ENCODE data around the gene USP34. TPM values are rescaled to one million over a fixed set of nuclear protein-coding genes. Genes with fewer than 3 reads are reported as not detected.
"Not testable (repeated sequence)": the region's sequence is repeated elsewhere in the genome, so short reads cannot be mapped to it uniquely, and the experiment has no call there.

Gene USP34
- polyA plus RNA-seq, 1 donor, result 102 TPM

DNA sequence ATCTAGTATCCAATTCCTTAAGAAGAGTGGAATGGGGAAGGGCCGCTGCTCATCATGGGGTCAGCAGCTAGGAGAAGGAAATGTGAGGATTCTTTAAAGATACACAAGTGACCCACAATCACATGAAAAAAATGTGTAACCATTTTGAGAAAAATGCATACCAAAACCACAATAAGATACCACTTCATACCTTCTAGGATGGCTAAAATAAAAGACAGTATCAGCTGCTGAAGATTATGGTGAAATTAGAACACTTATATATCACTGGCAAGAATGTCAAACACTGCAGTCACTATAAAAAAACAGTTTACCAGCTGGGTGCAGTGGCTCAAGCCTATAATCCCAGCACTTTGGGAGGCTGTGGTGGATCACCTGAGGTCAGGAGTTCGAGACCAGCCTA, 241.0 kb downstream of the USP34 start:
- WGBS (ENCODE audit: insufficient coverage, low lambda C conversion rate), result no CpG with 5 or more reads among the region's 2 CpGs
- no peaks in the 10 kb centered on the region for H3K9me3 ChIP-seq (ENCODE audit: control insufficient read depth, low read depth, low read length)
- H3K4me3 ChIP-seq (ENCODE audit: low read length), result no peak overlapping the region
- no peaks in the 10 kb centered on the region for H3K27me3 ChIP-seq (ENCODE audit: control insufficient read depth, insufficient read depth, low read length)
- H3K4me1 ChIP-seq (ENCODE audit: control insufficient read depth, insufficient read depth, low read length), result no peaks in the 10 kb centered on the region
- DNase-seq, result no peak
- H3K27ac ChIP-seq (ENCODE audit: low read length), result no peak overlapping the region
- H3K36me3 ChIP-seq (ENCODE audit: control insufficient read depth, insufficient read depth, low read length), result peaks cover 51% of the 10 kb centered on the region

DNA sequence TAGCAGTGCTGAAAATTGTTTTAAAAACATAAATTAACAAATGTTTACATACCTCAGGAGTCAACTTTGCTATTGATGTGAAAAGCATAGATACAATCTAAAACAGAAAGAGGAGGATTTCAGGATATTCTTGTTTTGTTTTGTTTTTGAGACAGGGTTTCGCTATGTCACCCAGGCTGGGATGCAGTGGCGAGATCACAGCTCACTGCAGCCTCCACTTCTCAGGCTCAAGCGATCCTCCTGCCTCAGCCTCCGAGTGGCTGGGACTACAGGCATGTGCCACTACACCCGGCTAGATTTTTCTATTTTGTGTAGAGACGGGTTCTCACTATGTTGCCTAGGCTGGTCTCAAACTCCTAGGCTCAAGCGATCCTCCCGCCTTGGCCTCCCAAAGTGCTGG, 248.3 kb downstream of the USP34 start:
- no peaks in the 10 kb centered on the region for H3K27me3 ChIP-seq (ENCODE audit: control insufficient read depth, insufficient read depth, low read length)
- no CpG with 5 or more reads among the region's 8 CpGs for WGBS (ENCODE audit: insufficient coverage, low lambda C conversion rate)
- peaks cover 40% of the 10 kb centered on the region for H3K36me3 ChIP-seq (ENCODE audit: control insufficient read depth, insufficient read depth, low read length)
- H3K4me1 ChIP-seq (ENCODE audit: control insufficient read depth, insufficient read depth, low read length), result no peaks in the 10 kb centered on the region
- H3K27ac ChIP-seq (ENCODE audit: low read length), result no peak overlapping the region
- no peaks in the 10 kb centered on the region for H3K9me3 ChIP-seq (ENCODE audit: control insufficient read depth, low read depth, low read length)
- H3K4me3 ChIP-seq (ENCODE audit: low read length), result no peak overlapping the region
- no peak for DNase-seq

DNA sequence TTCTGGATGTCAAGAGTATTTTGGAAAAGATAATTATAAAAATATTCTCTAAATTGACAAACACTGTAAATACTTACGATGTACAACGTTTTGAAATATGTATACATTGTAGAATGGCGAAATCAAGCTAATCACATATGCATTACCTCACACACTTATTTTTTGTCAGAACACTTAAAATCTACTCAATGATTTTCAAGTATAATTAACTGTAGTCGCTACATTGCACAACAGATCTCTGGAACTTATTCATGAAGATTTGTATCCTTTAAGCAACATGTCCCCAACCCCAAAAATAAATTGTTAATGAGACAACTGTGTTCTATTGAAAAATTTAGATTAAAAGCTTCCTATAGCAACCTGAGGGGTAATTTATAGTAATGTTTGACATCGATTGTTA, 249.1 kb downstream of the USP34 start:
- 100% methylated on average over 4 of the region's 5 CpGs for WGBS (ENCODE audit: insufficient coverage, low lambda C conversion rate)
- Histone ChIP-seq H3K4me3 (ENCODE audit: low read length) (no peak overlapping the region), H3K9me3 (ENCODE audit: control insufficient read depth, low read depth, low read length) (no peaks in the 10 kb centered on the region), H3K27ac (ENCODE audit: low read length) (no peak overlapping the region), H3K4me1 (ENCODE audit: control insufficient read depth, insufficient read depth, low read length) (no peaks in the 10 kb centered on the region), H3K36me3 (ENCODE audit: control insufficient read depth, insufficient read depth, low read length) (peaks cover 36% of the 10 kb centered on the region), H3K27me3 (ENCODE audit: control insufficient read depth, insufficient read depth, low read length) (no peaks in the 10 kb centered on the region)
- DNase-seq, result no peak

DNA sequence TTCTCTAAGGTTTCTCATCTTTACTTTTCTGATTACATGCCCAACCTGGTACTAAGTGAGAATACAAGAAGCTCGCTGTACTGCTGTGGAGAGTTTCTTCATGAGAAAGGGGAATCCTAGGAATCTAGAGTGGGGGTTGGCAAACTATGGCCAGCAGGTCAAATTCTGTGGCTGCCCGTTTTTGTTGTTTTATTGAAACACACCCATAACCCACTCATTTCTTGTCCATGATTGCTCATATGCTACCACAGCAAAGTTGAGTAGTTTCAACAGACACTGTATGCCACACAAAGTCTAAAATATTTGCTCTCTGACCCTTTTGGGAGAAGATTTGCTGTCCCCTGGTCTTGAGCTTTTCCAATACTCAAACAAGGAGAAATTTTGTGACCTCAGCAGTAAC, 250.1 kb downstream of the USP34 start:
- Histone ChIP-seq H3K9me3 (ENCODE audit: control insufficient read depth, low read depth, low read length) (no peaks in the 10 kb centered on the region), H3K36me3 (ENCODE audit: control insufficient read depth, insufficient read depth, low read length) (peaks cover 30% of the 10 kb centered on the region), H3K27me3 (ENCODE audit: control insufficient read depth, insufficient read depth, low read length) (no peaks in the 10 kb centered on the region), H3K4me3 (ENCODE audit: low read length) (no peak overlapping the region), H3K4me1 (ENCODE audit: control insufficient read depth, insufficient read depth, low read length) (no peaks in the 10 kb centered on the region), H3K27ac (ENCODE audit: low read length) (no peak overlapping the region)
- no peak for DNase-seq
- no CpG with 5 or more reads among the region's 2 CpGs for WGBS (ENCODE audit: insufficient coverage, low lambda C conversion rate)

DNA sequence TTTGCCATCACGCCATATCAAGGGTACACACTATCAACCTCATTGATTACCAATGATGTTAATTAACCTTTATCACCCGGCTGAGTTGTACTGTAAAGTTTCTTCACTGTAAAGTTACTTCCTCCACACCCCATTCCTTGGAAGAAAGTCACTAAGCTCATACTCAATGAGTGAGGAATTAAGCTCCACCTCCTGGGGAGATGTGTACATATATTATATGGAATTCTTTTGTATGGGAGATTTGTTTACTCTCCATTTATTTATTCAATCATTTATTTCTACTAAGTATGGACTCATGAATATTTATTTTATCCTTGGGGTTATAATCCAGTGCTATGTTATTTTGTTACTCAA, 252.1 kb downstream of the USP34 start:
- no CpG with 5 or more reads among the region's 2 CpGs for WGBS (ENCODE audit: insufficient coverage, low lambda C conversion rate)
- H3K36me3 ChIP-seq (ENCODE audit: control insufficient read depth, insufficient read depth, low read length), result peaks cover 39% of the 10 kb centered on the region
- DNase-seq, result peak in 1 of 2 donors; percentile 19
- H3K4me1 ChIP-seq (ENCODE audit: control insufficient read depth, insufficient read depth, low read length), result no peaks in the 10 kb centered on the region
- no peaks in the 10 kb centered on the region for H3K27me3 ChIP-seq (ENCODE audit: control insufficient read depth, insufficient read depth, low read length)
- H3K4me3 ChIP-seq (ENCODE audit: low read length), result no peak overlapping the region
- peak overlapping the region; percentile 16 for H3K27ac ChIP-seq (ENCODE audit: low read length)
- no peaks in the 10 kb centered on the region for H3K9me3 ChIP-seq (ENCODE audit: control insufficient read depth, low read depth, low read length)

DNA sequence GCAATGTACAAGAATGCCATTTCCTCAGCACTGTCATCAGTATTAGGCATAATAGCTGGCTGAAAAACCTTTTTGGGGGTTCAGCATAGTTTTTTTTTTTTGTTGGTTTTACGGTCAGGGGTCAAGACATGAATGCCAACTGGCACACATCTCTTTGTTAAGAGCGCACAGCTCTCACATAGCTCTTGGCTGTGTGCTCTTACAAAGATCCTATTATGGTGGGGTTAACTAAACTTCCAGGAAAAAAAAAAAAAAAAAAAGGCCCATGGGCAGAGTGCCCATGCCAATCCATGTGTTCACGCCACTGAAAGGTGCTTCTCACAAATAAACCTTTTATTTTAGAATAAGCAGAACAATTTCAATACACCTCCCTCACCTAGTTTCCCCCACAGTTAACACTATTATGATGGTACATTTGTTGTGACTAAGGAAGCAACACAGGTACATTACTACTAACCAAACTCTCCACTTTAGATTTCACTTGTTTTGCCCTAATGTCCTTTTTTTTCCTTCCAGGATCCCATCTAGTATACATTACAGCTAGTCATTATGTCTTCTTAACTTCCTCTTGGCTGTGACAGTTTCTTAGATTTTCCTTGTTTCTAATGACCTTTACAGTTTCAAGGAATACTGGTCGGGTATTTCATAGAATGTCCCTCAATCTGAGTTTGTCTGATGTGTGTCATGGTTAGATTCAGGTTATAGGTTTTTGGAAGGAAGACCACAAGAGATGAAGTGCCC, 252.6 kb downstream of the USP34 start:
- Histone ChIP-seq H3K9me3 (ENCODE audit: control insufficient read depth, low read depth, low read length) (no peaks in the 10 kb centered on the region), H3K4me1 (ENCODE audit: control insufficient read depth, insufficient read depth, low read length) (no peaks in the 10 kb centered on the region), H3K36me3 (ENCODE audit: control insufficient read depth, insufficient read depth, low read length) (peaks cover 36% of the 10 kb centered on the region), H3K4me3 (ENCODE audit: low read length) (no peak overlapping the region), H3K27me3 (ENCODE audit: control insufficient read depth, insufficient read depth, low read length) (no peaks in the 10 kb centered on the region), H3K27ac (ENCODE audit: low read length) (peak overlapping the region; percentile 16)
- no peak for DNase-seq
- WGBS (ENCODE audit: insufficient coverage, low lambda C conversion rate), result 100% methylated on average over 1 of the region's 4 CpGs

DNA sequence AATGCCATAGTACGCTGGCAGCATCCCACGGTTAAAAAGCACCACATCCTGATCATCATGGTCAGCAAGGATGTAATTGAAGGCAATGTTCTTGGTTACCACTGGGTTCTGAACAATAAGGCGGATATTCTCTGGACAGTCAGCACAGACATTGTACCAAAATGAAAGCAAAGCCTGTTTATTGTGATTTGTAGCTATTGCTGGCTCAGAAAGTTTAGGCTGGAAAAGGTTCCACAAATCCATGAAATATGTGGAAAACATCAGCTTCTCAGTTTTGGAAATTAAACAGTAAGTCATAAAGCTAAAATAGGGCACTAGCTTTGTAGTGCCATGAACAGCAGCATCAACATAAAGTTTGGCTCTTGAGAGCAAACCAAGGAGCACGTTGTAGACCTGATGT, 256.7 kb downstream of the USP34 start:
- H3K27ac ChIP-seq (ENCODE audit: low read length), result no peak overlapping the region
- H3K9me3 ChIP-seq (ENCODE audit: control insufficient read depth, low read depth, low read length), result no peaks in the 10 kb centered on the region
- no peaks in the 10 kb centered on the region for H3K4me1 ChIP-seq (ENCODE audit: control insufficient read depth, insufficient read depth, low read length)
- no peak overlapping the region for H3K4me3 ChIP-seq (ENCODE audit: low read length)
- no peak for DNase-seq
- H3K36me3 ChIP-seq (ENCODE audit: control insufficient read depth, insufficient read depth, low read length), result peaks cover 15% of the 10 kb centered on the region
- no peaks in the 10 kb centered on the region for H3K27me3 ChIP-seq (ENCODE audit: control insufficient read depth, insufficient read depth, low read length)
- no CpG with 5 or more reads among the region's 4 CpGs for whole genome bisulfite sequencing (ENCODE audit: insufficient coverage, low lambda C conversion rate)

DNA sequence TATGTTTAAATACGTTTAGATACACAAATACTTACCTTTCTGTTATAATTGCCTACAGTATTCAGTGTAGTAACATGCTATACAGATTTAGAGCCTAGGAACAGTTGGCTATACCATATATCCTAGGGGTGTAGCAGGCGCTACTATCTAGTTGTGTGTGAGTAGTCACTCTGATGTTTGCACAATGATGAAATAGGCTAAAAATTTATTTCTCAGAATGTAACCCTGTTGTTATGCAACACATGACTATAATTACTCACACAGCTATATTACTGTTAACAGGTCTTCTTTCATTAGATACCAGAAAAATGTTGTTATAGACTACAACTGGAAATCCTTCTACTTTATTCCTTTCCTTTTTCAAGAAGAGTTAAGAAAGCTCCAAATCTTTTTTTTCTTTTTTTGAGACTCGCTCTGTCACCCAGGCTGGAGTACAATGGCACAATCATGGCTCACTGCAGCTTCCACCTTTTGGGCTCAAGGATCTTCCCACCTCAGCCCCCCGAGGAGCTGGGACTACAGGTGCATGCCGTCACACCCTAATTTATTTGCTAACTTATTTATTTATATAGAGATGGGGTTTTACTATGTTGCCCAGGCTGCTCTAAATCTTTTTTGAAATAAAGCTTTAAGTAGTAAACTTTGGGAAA, 260.4 kb downstream of the USP34 start:
- Histone ChIP-seq H3K27me3 (ENCODE audit: control insufficient read depth, insufficient read depth, low read length) (no peaks in the 10 kb centered on the region), H3K27ac (ENCODE audit: low read length) (peak overlapping the region; percentile 28), H3K4me3 (ENCODE audit: low read length) (no peak overlapping the region), H3K9me3 (ENCODE audit: control insufficient read depth, low read depth, low read length) (no peaks in the 10 kb centered on the region), H3K4me1 (ENCODE audit: control insufficient read depth, insufficient read depth, low read length) (no peaks in the 10 kb centered on the region), H3K36me3 (ENCODE audit: control insufficient read depth, insufficient read depth, low read length) (peaks cover 36% of the 10 kb centered on the region)
- WGBS (ENCODE audit: insufficient coverage, low lambda C conversion rate), result 83% methylated on average over 1 of the region's 5 CpGs
- DNase-seq, result peak; percentile 20 to 50

DNA sequence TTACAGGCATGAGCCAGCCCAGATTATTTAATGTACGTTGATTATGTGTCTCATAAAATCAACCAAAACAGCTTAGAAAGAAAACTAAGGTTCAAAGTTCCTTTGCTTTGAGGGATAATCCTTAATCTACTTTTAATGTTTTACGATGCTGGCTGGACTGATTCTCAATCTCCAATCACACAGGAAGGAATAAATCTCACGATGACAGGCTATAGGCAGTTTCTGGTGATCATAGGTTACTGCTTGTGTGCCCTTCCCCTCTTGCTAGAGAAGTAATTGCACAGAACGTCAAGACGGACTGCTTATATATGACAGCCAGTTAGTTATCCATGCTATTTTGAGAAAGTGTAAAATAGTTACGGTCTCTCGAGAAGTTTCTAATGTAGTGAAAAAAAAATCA, 265.8 kb downstream of the USP34 start:
- no peaks in the 10 kb centered on the region for H3K27me3 ChIP-seq (ENCODE audit: control insufficient read depth, insufficient read depth, low read length)
- H3K27ac ChIP-seq (ENCODE audit: low read length), result no peak overlapping the region
- H3K36me3 ChIP-seq (ENCODE audit: control insufficient read depth, insufficient read depth, low read length), result peaks cover 53% of the 10 kb centered on the region
- peak in 1 of 2 donors; percentile 8 for DNase-seq
- no peak overlapping the region for H3K4me3 ChIP-seq (ENCODE audit: low read length)
- WGBS (ENCODE audit: insufficient coverage, low lambda C conversion rate), result 100% methylated on average over 2 of the region's 7 CpGs
- no peaks in the 10 kb centered on the region for H3K4me1 ChIP-seq (ENCODE audit: control insufficient read depth, insufficient read depth, low read length)
- no peaks in the 10 kb centered on the region for H3K9me3 ChIP-seq (ENCODE audit: control insufficient read depth, low read depth, low read length)

DNA sequence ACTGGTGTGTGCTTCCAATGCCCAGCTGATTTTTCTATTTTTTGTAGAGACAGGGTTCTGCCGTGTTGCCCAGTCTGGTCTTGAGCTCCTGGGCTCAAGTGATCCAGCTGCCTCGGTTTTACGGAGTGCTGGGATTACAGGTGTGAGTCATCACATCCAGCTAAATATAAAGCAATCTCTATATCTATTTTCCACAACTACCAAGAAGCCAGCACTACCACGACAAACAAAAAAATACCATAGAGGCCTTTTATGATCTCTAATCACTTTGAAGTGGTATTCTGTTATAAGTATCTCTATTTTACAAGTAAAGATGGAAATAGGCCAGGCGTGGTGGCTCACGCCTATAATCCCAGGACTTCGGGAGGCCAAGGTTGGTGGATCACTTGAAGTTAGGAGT, 274.2 kb downstream of the USP34 start:
- WGBS (ENCODE audit: insufficient coverage, low lambda C conversion rate), result 100% methylated on average over 3 of the region's 7 CpGs
- Histone ChIP-seq H3K27ac (ENCODE audit: low read length) (no peak overlapping the region), H3K36me3 (ENCODE audit: control insufficient read depth, insufficient read depth, low read length) (peaks cover 25% of the 10 kb centered on the region)

DNA sequence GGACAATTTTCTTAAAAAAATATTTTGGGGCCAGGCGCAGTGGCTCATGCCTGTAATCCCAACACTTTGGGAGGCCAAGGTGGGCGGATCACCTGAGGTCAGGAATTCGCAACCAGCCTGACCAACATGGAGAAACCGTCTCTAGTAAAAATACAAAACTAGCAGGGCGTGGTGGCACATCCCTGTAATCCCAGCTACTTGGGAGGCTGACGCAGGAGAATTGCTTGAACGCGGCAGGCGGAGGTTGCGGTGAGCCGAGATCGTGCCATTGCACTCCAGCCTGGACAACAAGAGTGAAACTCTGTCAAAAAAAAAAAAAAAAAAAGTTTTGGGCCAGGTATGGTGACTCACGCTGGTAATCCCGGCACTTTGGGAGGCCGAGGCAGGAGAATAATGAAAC, 276.2 kb downstream of the USP34 start:
- not testable (repeated sequence) for H3K9me3 ChIP-seq (ENCODE audit: control insufficient read depth, low read depth, low read length)

More for the DNA sequence above, 274.2 kb downstream of the USP34 start:
- DNase-seq, result no peak
- Histone ChIP-seq H3K4me3 (ENCODE audit: low read length) (no peak overlapping the region), H3K27me3 (ENCODE audit: control insufficient read depth, insufficient read depth, low read length) (no peaks in the 10 kb centered on the region), H3K9me3 (ENCODE audit: control insufficient read depth, low read depth, low read length) (no peaks in the 10 kb centered on the region), H3K4me1 (ENCODE audit: control insufficient read depth, insufficient read depth, low read length) (no peaks in the 10 kb centered on the region)

More for the DNA sequence above, 276.2 kb downstream of the USP34 start:
- no CpG with 5 or more reads among the region's 15 CpGs for WGBS (ENCODE audit: insufficient coverage, low lambda C conversion rate)
- H3K4me1 ChIP-seq (ENCODE audit: control insufficient read depth, insufficient read depth, low read length); DNase-seq; H3K4me3 ChIP-seq (ENCODE audit: low read length); H3K27me3 ChIP-seq (ENCODE audit: control insufficient read depth, insufficient read depth, low read length); H3K27ac ChIP-seq (ENCODE audit: low read length): not testable (repeated sequence)
- peaks cover 29% of the 10 kb centered on the region for H3K36me3 ChIP-seq (ENCODE audit: control insufficient read depth, insufficient read depth, low read length)

Measured in large intestine (tissue), 3 donors.